ENCODE results near the gene UPK1B.

- TF ChIP-seq CTCF (conservative IDR thresholded peaks at IDR 0.05) = no peak
- no peak for TF ChIP-seq ZFX (IDR thresholded peaks at IDR 0.05)
Observed at GRCh38 chr3:119194237-119195150, 21.1 kb downstream of the UPK1B start.

Measured in C4-2B (cell line).